Spleen (tissue), 7 donors: ENCODE data around the gene CASP14.

Experiments used
- POLR2AphosphoS5 ChIP-seq, 3 donors: sonication (generic); formaldehyde crosslinking; IDR thresholded peaks; one replicate each; pipeline ENCODE4 v1.5.1; 2017; ENCODE audit warnings: antibody characterized with exemption in 3 of 3
- TF ChIP-seq, protein P1 (sequence below), 11 experiments: fragments of 200-600 bp in 7 of 11; fragments of 450-650 bp in 4 of 11; sonication (generic) in 4 of 11; IDR thresholded peaks in 8 of 11; conservative IDR thresholded peaks in 3 of 11; 1 replicate in 7 of 11; 2 replicates in 4 of 11; pipeline versions ENCODE4 v1.4.0 to v1.8.0; 2016 to 2021; ENCODE audit warnings: antibody characterized with exemption in 11 of 11, inconsistent platforms in 4 of 11, mild to moderate bottlenecking in 1 of 11
- donor health status: DM: no; HTN: no; CAD: no; lungs with moderate emphysema.
- donor health status: DM: no; HTN: no; CAD: no.
- donor health status: DM: no; HTN: no; CAD: no.

DNA sequence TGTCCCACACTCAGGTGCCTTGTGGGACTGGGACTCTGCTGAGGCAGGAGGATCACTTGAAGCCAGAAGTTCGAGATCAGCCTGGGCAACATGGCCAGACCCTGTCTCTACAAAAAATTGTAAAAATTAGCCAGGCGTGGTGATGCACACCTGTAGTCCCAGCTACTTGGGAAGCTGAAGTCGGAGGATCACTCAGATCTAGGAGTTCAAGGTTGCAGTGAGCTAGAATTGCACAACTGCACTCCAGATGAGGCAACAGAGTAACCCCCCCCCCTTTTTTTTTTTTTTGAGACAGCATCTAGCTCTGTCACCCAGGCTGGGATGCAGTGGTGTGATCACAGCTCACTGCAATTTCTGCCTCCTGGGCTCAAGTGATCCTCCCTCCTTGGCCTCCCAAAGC, 46.9 kb downstream of the CASP14 start:
- TF ChIP-seq, protein P1, sequence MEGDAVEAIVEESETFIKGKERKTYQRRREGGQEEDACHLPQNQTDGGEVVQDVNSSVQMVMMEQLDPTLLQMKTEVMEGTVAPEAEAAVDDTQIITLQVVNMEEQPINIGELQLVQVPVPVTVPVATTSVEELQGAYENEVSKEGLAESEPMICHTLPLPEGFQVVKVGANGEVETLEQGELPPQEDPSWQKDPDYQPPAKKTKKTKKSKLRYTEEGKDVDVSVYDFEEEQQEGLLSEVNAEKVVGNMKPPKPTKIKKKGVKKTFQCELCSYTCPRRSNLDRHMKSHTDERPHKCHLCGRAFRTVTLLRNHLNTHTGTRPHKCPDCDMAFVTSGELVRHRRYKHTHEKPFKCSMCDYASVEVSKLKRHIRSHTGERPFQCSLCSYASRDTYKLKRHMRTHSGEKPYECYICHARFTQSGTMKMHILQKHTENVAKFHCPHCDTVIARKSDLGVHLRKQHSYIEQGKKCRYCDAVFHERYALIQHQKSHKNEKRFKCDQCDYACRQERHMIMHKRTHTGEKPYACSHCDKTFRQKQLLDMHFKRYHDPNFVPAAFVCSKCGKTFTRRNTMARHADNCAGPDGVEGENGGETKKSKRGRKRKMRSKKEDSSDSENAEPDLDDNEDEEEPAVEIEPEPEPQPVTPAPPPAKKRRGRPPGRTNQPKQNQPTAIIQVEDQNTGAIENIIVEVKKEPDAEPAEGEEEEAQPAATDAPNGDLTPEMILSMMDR (IDR thresholded peaks at IDR 0.05 in 8 of 11, conservative IDR thresholded peaks at IDR 0.05 in 3 of 11): no peak
- no peak for TF ChIP-seq POLR2AphosphoS5 (IDR thresholded peaks at IDR 0.05)
